Body of pancreas (tissue), 4 donors: ENCODE measurements around the gene IER3. TPM values are rescaled to one million over a fixed set of nuclear protein-coding genes. Genes with fewer than 3 reads are reported as not detected.
"Not testable (repeated sequence)": the region's sequence is repeated elsewhere in the genome, so short reads cannot be mapped to it uniquely, and the experiment has no call there.

Experiments used
- ATAC-seq: fragments of 150-250 bp; one replicate; pipeline ENCODE4 v1.9.1; 2016
- DNase-seq, 4 donors: peaks; one replicate each; pipeline ENCODE4 v3.0.0-alpha.2; 2019
- H3K27ac ChIP-seq, 4 donors: fragments of 200-600 bp; sonication (generic); 1 replicate in 3 of 4; 2 replicates in 1 of 4; pipeline versions ENCODE4 v1.5.1 to v1.6.1; 2016 to 2019; ENCODE audit warnings: mild to moderate bottlenecking in 1 of 4, mixed read lengths in 1 of 4, moderate library complexity in 1 of 4
- H3K27me3 ChIP-seq, 2 donors: fragments of 200-600 bp; sonication (generic); one replicate each; pipeline ENCODE4 v1.6.0; 2016; ENCODE audit warnings: mild to moderate bottlenecking in 1 of 2
- H3K36me3 ChIP-seq, 2 donors: fragments of 200-600 bp; sonication (generic); replicated peaks in 1 of 2; 2 replicates each; pipeline ENCODE4 v1.5.1; 2016; ENCODE audit warnings: low read depth in 2 of 2; ENCODE audit not compliant: insufficient read depth in 1 of 2
- H3K4me1 ChIP-seq: fragments of 200-600 bp; sonication (generic); one replicate; pipeline ENCODE4 v1.6.0; 2016
- H3K4me3 ChIP-seq, 2 donors: fragments of 200-600 bp; sonication (generic); 1 replicate in 1 of 2; 2 replicates in 1 of 2; pipeline ENCODE4 v1.5.1; 2016 to 2019
- H3K9me3 ChIP-seq, 3 donors: fragments of 200-600 bp; sonication (generic); 1 replicate in 2 of 3; 2 replicates in 1 of 3; pipeline ENCODE4 v1.5.1; 2016
- CTCF ChIP-seq, 7 experiments: fragments of 450-650 bp in 4 of 7; fragments of 200-600 bp in 3 of 7; sonication (generic) in 3 of 7; IDR thresholded peaks; one replicate each; pipeline ENCODE4 v1.5.1; 2016 to 2019; ENCODE audit warnings: antibody characterized with exemption in 7 of 7
- POLR2A ChIP-seq, 3 donors: fragments of 450-650 bp; IDR thresholded peaks; one replicate each; pipeline ENCODE4 v1.6.1; 2016; ENCODE audit warnings: antibody characterized with exemption in 3 of 3, mild to moderate bottlenecking in 2 of 3
- WGBS, 2 donors: methylation state at CpG; one replicate each; pipeline ENCODE4 v1.1.5; 2017; 5-methylcytosine and 5-hydroxymethylcytosine counted together
- intact Hi-C: fragments of 100-400 bp; cut with DNase I; formaldehyde crosslinking; loops from one replicate; pipeline ENCODE4 v1.15.1; 2023
- total RNA-seq, 2 donors: library from RNA; depleted of rRNA; stranded (reverse); fragments of >200 nt; gene quantifications; one replicate each; pipeline ENCODE4 v1.1.0, GENCODE V29; 2016

Gene IER3
- total RNA-seq, 2 donors from 2014 or later, result 46.4 to 60.3 TPM

- Histone ChIP-seq H3K36me3 (no peaks in the 10 kb centered on the region), H3K4me1 (peaks cover 10% of the 10 kb centered on the region), H3K9me3 (no peaks in the 10 kb centered on the region), H3K27me3 (no peaks in the 10 kb centered on the region), H3K4me3 (no peak overlapping the region), H3K27ac (peak overlapping the region in 2 of 4 donors; percentile 8 to 12)
- 65 to 80% methylated on average over 1 of the region's 1 CpG for WGBS, 2 donors
- intact Hi-C loops, result no loop called here
- TF ChIP-seq CTCF (IDR thresholded peaks at IDR 0.05), result no peak
- no peak for TF ChIP-seq POLR2A (IDR thresholded peaks at IDR 0.05)
- ATAC-seq, result no peak
- no peak for DNase-seq
Observed at GRCh38 chr6:30757261-30757904, 13.0 kb upstream of the IER3 start.

- ATAC-seq, DNase-seq, H3K9me3 ChIP-seq, H3K4me3 ChIP-seq, intact Hi-C loops, H3K36me3 ChIP-seq, H3K27me3 ChIP-seq: not testable (repeated sequence)
- peak overlapping the region in 1 of 4 donors; percentile 8 for H3K27ac ChIP-seq
- 85% methylated on average over 7 of the region's 7 CpGs for WGBS, 2 donors
- peaks cover 19% of the 10 kb centered on the region for H3K4me1 ChIP-seq
Observed at GRCh38 chr6:30756405-30757003, 12.2 kb upstream of the IER3 start.

GRCh38 chr6:30754631-30755030 is 10.3 kb upstream of the IER3 start:
- DNase-seq (no peak), ATAC-seq (no peak)
- H3K27ac ChIP-seq, result no peak overlapping the region
- H3K36me3 ChIP-seq, result no peaks in the 10 kb centered on the region
- intact Hi-C loops, result no loop called here
- H3K4me3 ChIP-seq, result no peak overlapping the region
- 90 to 94% methylated on average over 3 of the region's 3 CpGs for WGBS, 2 donors
- TF ChIP-seq POLR2A (IDR thresholded peaks at IDR 0.05) (no peak), CTCF (IDR thresholded peaks at IDR 0.05) (no peak)
- no peaks in the 10 kb centered on the region for H3K9me3 ChIP-seq
- H3K4me1 ChIP-seq, result peaks cover 37% of the 10 kb centered on the region
- no peaks in the 10 kb centered on the region for H3K27me3 ChIP-seq

- intact Hi-C loops, result no loop called here
Observed at GRCh38 chr6:30752157-30752927, 8.0 kb upstream of the IER3 start.

More at GRCh38 chr6:30752157-30752927, 8.0 kb upstream of the IER3 start:
- Histone ChIP-seq H3K27me3 (no peaks in the 10 kb centered on the region), H3K36me3 (no peaks in the 10 kb centered on the region), H3K27ac (peak overlapping the region; percentile 33 to 97 (median 88)), H3K4me1 (peaks cover 60% of the 10 kb centered on the region), H3K9me3 (no peaks in the 10 kb centered on the region), H3K4me3 (no peak overlapping the region)
- WGBS, 2 donors, result 57 to 65% methylated on average over 10 to 12 of the region's 12 CpGs
- no peak for TF ChIP-seq CTCF (IDR thresholded peaks at IDR 0.05)
- TF ChIP-seq POLR2A (IDR thresholded peaks at IDR 0.05), result peak in 2 of 3 donors; percentile 18 to 45
- peak; percentile 50 for ATAC-seq
- DNase-seq, result peak; percentile 57 to 86 (median 66)
